ENCODE results near the gene ARHGAP24. TPM values are rescaled to one million over a fixed set of nuclear protein-coding genes. Genes with fewer than 3 reads are reported as not detected.

Gene ARHGAP24
- total RNA-seq, 2 experiments from 2014 or later: 0.30 to 0.53 TPM

DNA sequence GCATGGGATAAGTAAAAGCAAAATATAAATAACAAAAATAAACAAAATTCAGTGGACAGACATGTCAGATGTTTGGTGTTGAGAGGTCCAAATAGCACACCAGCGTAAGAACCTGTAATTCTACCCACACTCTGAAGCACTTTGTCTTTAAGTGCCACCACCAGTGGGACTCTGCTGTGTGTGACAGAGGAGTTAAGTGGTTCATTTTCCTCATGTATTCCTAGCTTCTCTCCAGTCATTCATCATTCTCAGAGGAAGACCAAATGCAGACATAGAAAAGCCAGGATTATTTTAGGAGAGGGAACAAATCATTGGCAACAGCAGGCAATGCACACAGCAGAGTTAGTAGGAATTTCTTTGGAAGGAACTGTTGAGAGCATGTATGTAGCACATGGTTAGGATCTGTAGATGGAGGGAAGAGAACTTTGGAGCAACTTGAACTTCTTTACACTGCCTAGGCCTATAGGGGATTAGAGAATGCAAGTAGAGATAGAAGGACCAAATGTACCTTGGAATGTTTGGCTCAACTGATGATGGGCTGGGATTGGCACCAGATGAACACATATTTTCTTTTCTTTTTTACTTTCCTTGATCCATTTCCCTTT, 43.0 kb upstream of the ARHGAP24 start:
- Mint-ChIP-seq H3K27me3 (no peaks in the 10 kb centered on the region), H3K4me3 (no peak overlapping the region), H3K4me1 (ENCODE audit: low read depth) (no peaks in the 10 kb centered on the region), H3K9me3 (no peaks in the 10 kb centered on the region), H3K27ac (no peak overlapping the region), H3K36me3 (ENCODE audit: low read depth) (no peaks in the 10 kb centered on the region)
- Histone ChIP-seq H3K27ac (ENCODE audit: low read depth in 1 of 2, low read length in 2 of 2) (no peak overlapping the region), H3K9me3 (ENCODE audit: control insufficient read depth in 1 of 2, insufficient read depth in 1 of 2, low read length in 2 of 2) (peaks cover 0 to 4% of the 10 kb centered on the region in 2 experiments), H3K36me3 (ENCODE audit: insufficient read depth, low read length) (no peaks in the 10 kb centered on the region), H3K4me1 (ENCODE audit: insufficient read depth, low read length) (no peaks in the 10 kb centered on the region), H3K27me3 (ENCODE audit: control insufficient read depth in 1 of 2, insufficient read depth in 2 of 2, low read length in 2 of 2) (no peaks in the 10 kb centered on the region), H3K4me3 (ENCODE audit: low read length) (no peak overlapping the region)
- no peak for ATAC-seq (ENCODE audit: poor library complexity)
- DNase-seq: no peak
- CTCF ChIA-PET: no interaction called here
- TF ChIP-seq, protein P1, sequence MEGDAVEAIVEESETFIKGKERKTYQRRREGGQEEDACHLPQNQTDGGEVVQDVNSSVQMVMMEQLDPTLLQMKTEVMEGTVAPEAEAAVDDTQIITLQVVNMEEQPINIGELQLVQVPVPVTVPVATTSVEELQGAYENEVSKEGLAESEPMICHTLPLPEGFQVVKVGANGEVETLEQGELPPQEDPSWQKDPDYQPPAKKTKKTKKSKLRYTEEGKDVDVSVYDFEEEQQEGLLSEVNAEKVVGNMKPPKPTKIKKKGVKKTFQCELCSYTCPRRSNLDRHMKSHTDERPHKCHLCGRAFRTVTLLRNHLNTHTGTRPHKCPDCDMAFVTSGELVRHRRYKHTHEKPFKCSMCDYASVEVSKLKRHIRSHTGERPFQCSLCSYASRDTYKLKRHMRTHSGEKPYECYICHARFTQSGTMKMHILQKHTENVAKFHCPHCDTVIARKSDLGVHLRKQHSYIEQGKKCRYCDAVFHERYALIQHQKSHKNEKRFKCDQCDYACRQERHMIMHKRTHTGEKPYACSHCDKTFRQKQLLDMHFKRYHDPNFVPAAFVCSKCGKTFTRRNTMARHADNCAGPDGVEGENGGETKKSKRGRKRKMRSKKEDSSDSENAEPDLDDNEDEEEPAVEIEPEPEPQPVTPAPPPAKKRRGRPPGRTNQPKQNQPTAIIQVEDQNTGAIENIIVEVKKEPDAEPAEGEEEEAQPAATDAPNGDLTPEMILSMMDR (IDR thresholded peaks at IDR 0.05): no peak
- intact Hi-C loops (cut with DNase I, micrococcal nuclease): no loop called here
- POLR2A ChIA-PET: no interaction called here

- ChIA-PET CTCF (no interaction called here), POLR2A (no interaction called here)
- Histone ChIP-seq H3K9me3 (ENCODE audit: control insufficient read depth in 1 of 2, insufficient read depth in 1 of 2, low read length in 2 of 2) (peaks cover 0 to 3% of the 10 kb centered on the region in 2 experiments), H3K4me3 (ENCODE audit: low read length) (no peak overlapping the region), H3K27me3 (ENCODE audit: control insufficient read depth in 1 of 2, insufficient read depth in 2 of 2, low read length in 2 of 2) (no peaks in the 10 kb centered on the region), H3K4me1 (ENCODE audit: insufficient read depth, low read length) (no peaks in the 10 kb centered on the region), H3K27ac (ENCODE audit: low read depth in 1 of 2, low read length in 2 of 2) (no peak overlapping the region), H3K36me3 (ENCODE audit: insufficient read depth, low read length) (no peaks in the 10 kb centered on the region)
- H3K27me3 Mint-ChIP-seq: no peaks in the 10 kb centered on the region
- H3K4me1 Mint-ChIP-seq (ENCODE audit: low read depth): no peaks in the 10 kb centered on the region
- DNase-seq (no peak), ATAC-seq (ENCODE audit: poor library complexity) (no peak)
- no peak overlapping the region for H3K27ac Mint-ChIP-seq
- TF ChIP-seq, protein P1 (IDR thresholded peaks at IDR 0.05): no peak
- intact Hi-C loops (cut with DNase I, micrococcal nuclease): no loop called here
- H3K4me3 Mint-ChIP-seq: no peak overlapping the region
- no peaks in the 10 kb centered on the region for H3K36me3 Mint-ChIP-seq (ENCODE audit: low read depth)
- H3K9me3 Mint-ChIP-seq: no peaks in the 10 kb centered on the region
Observed at GRCh38 chr4:85445050-85445639, 29.8 kb upstream of the ARHGAP24 start.

DNA sequence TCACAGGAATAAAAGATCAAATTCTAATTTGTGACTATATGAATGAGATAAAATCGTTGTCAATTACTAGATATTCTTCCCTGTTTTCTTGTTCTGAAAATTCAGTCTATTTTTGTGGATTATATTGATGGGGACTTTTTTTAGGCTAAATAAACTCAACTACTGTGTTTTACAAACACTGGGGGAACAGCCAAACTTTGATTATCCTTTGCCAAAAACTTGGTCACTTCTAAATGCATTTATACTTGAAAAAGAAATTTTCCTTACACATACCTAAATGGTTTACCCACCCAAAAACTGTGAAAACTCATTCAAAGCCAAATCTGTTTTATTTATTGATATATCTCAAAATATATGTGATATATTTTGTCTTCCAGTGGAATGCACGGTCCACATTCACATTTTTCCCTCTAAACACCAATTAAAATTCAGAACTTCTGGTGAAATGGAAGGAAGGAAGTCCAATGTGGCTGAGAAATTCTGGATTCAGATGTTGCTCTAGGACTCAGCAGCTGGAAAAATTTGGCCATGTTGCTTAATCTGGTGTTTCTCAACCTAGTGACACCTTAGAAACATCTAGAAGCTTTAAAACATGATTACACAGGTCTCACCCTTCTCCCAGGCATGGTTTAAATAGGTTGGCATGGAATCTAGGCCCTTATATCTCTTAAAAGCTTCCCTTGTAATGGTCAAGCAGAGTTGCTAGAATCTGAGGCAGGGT, 28.6 kb upstream of the ARHGAP24 start:
- Mint-ChIP-seq H3K27ac (no peak overlapping the region), H3K27me3 (no peaks in the 10 kb centered on the region), H3K4me3 (no peak overlapping the region), H3K36me3 (ENCODE audit: low read depth) (no peaks in the 10 kb centered on the region), H3K4me1 (ENCODE audit: low read depth) (no peaks in the 10 kb centered on the region), H3K9me3 (no peaks in the 10 kb centered on the region)
- no peaks in the 10 kb centered on the region for H3K36me3 ChIP-seq (ENCODE audit: insufficient read depth, low read length)
- intact Hi-C loops (cut with DNase I, micrococcal nuclease): no loop called here
- TF ChIP-seq, protein P1 (IDR thresholded peaks at IDR 0.05): no peak
- peaks cover 0 to 3% of the 10 kb centered on the region in 2 experiments for H3K9me3 ChIP-seq (ENCODE audit: control insufficient read depth in 1 of 2, insufficient read depth in 1 of 2, low read length in 2 of 2)
- POLR2A ChIA-PET: no interaction called here
- H3K27me3 ChIP-seq (ENCODE audit: control insufficient read depth in 1 of 2, insufficient read depth in 2 of 2, low read length in 2 of 2): no peaks in the 10 kb centered on the region
- no peaks in the 10 kb centered on the region for H3K4me1 ChIP-seq (ENCODE audit: insufficient read depth, low read length)
- CTCF ChIA-PET: no interaction called here
- no peak overlapping the region for H3K27ac ChIP-seq (ENCODE audit: low read depth in 1 of 2, low read length in 2 of 2)
- H3K4me3 ChIP-seq (ENCODE audit: low read length): no peak overlapping the region
- DNase-seq: no peak
- no peak for ATAC-seq (ENCODE audit: poor library complexity)

Measured in CD4-positive, alpha-beta T cell (primary cell).